ENCODE measurements around the gene RSPH9. TPM values are rescaled to one million over a fixed set of nuclear protein-coding genes. Genes with fewer than 3 reads are reported as not detected.

The RSPH9 gene
- polyA plus RNA-seq, 1 of the 3 experiments (the other 2 are of a cell fraction): 0.05 TPM

DNA sequence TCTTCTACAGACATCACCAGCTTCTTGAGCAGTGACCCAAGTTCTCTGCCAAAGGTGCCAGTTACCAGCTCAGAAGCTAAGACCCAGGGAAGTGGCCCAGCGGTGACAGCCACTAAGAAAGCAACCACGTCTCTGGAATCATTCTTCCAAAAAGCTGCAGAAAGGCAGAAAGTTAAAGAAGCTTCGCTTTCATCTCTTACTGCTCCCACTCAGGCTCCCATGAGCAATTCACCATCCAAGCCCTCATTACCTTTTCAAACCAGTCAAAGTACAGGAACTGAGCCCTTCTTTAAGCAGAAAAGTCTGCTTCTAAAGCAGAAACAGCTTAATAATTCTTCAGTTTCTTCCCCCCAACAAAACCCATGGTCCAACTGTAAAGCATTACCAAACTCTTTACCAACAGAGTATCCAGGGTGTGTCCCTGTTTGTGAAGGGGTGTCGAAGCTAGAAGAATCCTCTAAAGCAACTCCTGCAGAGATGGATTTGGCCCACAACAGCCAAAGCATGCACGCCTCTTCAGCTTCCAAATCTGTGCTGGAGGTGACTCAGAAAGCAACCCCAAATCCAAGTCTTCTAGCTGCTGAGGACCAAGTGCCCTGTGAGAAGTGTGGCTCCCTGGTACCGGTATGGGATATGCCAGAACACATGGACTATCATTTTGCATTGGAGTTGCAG is 31.0 kb upstream of the RSPH9 start:
- Histone ChIP-seq H3K4me2 (no peak overlapping the region), H2AFZ (ENCODE audit: low read depth) (no peak overlapping the region), H3K79me2 (ENCODE audit: insufficient read depth) (peaks cover 8% of the 10 kb centered on the region; the same call in 1 of the 2 replicates), H3K9me2 (no peaks in the 10 kb centered on the region), H3F3A (replicated peaks; ENCODE audit: insufficient read depth) (peaks cover 19% of the 10 kb centered on the region), H3K27ac (ENCODE audit: low read depth in 2 of 2, low read length in 1 of 2) (no peak overlapping the region), H4K20me1 (ENCODE audit: insufficient read depth) (no peaks in the 10 kb centered on the region), H3K9me3 (no peaks in the 10 kb centered on the region), H3K36me3 (replicated peaks in 1 of 2; ENCODE audit: control insufficient read depth in 1 of 2, insufficient read depth in 2 of 2, low read length in 1 of 2) (peaks cover 35 to 61% of the 10 kb centered on the region in 2 experiments), H3K4me1 (ENCODE audit: control insufficient read depth in 1 of 2, insufficient read depth in 2 of 2, low read depth in 1 of 2, low read length in 1 of 2) (no peaks in the 10 kb centered on the region; a peak in 1 of 4 replicates), H3K27me3 (ENCODE audit: insufficient read depth) (no peaks in the 10 kb centered on the region), H3K4me3 (ENCODE audit: low read depth in 2 of 2, low read length in 1 of 2) (no peak overlapping the region), H3K9ac (no peak overlapping the region)
- POLR2A ChIA-PET: interaction anchor here (0.8 to 1.5 kb wide), 2 partner anchors 13 to 16 kb away, joined by 5 to 6 read pairs; partner anchors contain the start of gene GTPBP2
- TF ChIP-seq GATA2 (CRISPR knock-in tag; IDR thresholded peaks at IDR 0.05) (no peak), GABPA (IDR thresholded peaks at IDR 0.05; ENCODE audit: low read depth) (no peak), TEAD4 (IDR thresholded peaks at IDR 0.05; ENCODE audit: borderline replicate concordance, insufficient read depth) (no peak), SIN3A (IDR thresholded peaks at IDR 0.05; ENCODE audit: borderline replicate concordance, low read depth, low read length) (no peak), ELF1 (IDR thresholded peaks at IDR 0.05) (no peak), FOXM1 (IDR thresholded peaks at IDR 0.05; ENCODE audit: low read depth) (no peak), RAD21 (IDR thresholded peaks at IDR 0.05; ENCODE audit: low read length) (no peak), JUND (IDR thresholded peaks at IDR 0.05) (no peak)
- TF ChIP-seq, protein P1, sequence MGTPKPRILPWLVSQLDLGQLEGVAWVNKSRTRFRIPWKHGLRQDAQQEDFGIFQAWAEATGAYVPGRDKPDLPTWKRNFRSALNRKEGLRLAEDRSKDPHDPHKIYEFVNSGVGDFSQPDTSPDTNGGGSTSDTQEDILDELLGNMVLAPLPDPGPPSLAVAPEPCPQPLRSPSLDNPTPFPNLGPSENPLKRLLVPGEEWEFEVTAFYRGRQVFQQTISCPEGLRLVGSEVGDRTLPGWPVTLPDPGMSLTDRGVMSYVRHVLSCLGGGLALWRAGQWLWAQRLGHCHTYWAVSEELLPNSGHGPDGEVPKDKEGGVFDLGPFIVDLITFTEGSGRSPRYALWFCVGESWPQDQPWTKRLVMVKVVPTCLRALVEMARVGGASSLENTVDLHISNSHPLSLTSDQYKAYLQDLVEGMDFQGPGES (IDR thresholded peaks at IDR 0.05; ENCODE audit: low read depth, low read length): no peak
- TF ChIP-seq, protein P2, sequence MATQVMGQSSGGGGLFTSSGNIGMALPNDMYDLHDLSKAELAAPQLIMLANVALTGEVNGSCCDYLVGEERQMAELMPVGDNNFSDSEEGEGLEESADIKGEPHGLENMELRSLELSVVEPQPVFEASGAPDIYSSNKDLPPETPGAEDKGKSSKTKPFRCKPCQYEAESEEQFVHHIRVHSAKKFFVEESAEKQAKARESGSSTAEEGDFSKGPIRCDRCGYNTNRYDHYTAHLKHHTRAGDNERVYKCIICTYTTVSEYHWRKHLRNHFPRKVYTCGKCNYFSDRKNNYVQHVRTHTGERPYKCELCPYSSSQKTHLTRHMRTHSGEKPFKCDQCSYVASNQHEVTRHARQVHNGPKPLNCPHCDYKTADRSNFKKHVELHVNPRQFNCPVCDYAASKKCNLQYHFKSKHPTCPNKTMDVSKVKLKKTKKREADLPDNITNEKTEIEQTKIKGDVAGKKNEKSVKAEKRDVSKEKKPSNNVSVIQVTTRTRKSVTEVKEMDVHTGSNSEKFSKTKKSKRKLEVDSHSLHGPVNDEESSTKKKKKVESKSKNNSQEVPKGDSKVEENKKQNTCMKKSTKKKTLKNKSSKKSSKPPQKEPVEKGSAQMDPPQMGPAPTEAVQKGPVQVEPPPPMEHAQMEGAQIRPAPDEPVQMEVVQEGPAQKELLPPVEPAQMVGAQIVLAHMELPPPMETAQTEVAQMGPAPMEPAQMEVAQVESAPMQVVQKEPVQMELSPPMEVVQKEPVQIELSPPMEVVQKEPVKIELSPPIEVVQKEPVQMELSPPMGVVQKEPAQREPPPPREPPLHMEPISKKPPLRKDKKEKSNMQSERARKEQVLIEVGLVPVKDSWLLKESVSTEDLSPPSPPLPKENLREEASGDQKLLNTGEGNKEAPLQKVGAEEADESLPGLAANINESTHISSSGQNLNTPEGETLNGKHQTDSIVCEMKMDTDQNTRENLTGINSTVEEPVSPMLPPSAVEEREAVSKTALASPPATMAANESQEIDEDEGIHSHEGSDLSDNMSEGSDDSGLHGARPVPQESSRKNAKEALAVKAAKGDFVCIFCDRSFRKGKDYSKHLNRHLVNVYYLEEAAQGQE (IDR thresholded peaks at IDR 0.05; ENCODE audit: low read depth, low read length): no peak
- 97% methylated on average over 6 of the region's 6 CpGs for WGBS (ENCODE audit: low lambda C conversion rate)
- DNase-seq: no peak
- CTCF ChIA-PET: interaction anchor here (2.5 to 3.4 kb wide), 2 partner anchors 53 to 465 kb away, joined by 12 to 13 read pairs; no protein-coding TSS in a partner anchor

DNA sequence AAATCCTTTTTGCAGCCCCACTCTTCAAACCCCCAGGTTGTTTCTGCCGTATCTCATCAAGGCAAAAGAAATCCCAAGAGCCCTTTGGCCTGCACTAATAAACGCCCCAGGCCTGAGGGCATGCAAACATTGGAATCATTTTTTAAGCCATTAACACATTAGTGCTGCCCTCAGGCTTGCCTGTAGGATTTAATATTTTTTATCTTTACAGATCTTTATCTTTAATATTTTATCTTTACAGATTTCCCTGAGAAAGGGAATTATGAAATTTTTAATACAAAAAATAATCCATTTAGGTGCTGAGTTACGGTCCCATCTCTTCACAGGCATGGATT is 30.5 kb upstream of the RSPH9 start:
- H3K9me3 ChIP-seq: no peaks in the 10 kb centered on the region
- H3K27me3 ChIP-seq (ENCODE audit: insufficient read depth): no peaks in the 10 kb centered on the region
- H3K4me1 ChIP-seq (ENCODE audit: control insufficient read depth in 1 of 2, insufficient read depth in 2 of 2, low read depth in 1 of 2, low read length in 1 of 2): no peaks in the 10 kb centered on the region; a peak in 1 of 4 replicates
- H3K9me2 ChIP-seq: no peaks in the 10 kb centered on the region
- no peak overlapping the region for H3K27ac ChIP-seq (ENCODE audit: low read depth in 2 of 2, low read length in 1 of 2)
- peaks cover 32 to 61% of the 10 kb centered on the region in 2 experiments for H3K36me3 ChIP-seq (replicated peaks in 1 of 2; ENCODE audit: control insufficient read depth in 1 of 2, insufficient read depth in 2 of 2, low read length in 1 of 2)
- no peak overlapping the region for H3K4me3 ChIP-seq (ENCODE audit: low read depth in 2 of 2, low read length in 1 of 2)
- ChIA-PET POLR2A (interaction anchor here (0.8 to 1.5 kb wide), 2 partner anchors 13 to 15 kb away, joined by 5 to 6 read pairs; partner anchors contain the start of gene GTPBP2), CTCF (interaction anchor here (1.2 to 3.4 kb wide), 3 partner anchors 16 to 465 kb away, joined by 4 to 13 read pairs (median 12); no protein-coding TSS in a partner anchor)
- H3K79me2 ChIP-seq (ENCODE audit: insufficient read depth): 0 out of 2 replicates have a peak, but pooled peaks cover 5% of the 10 kb centered on the region
- H2AFZ ChIP-seq (ENCODE audit: low read depth): no peak overlapping the region
- no peak overlapping the region for H3K4me2 ChIP-seq
- no peak for DNase-seq
- no peak overlapping the region for H3K9ac ChIP-seq
- peaks cover 22% of the 10 kb centered on the region for H3F3A ChIP-seq (replicated peaks; ENCODE audit: insufficient read depth)
- 83% methylated on average over 3 of the region's 3 CpGs for WGBS (ENCODE audit: low lambda C conversion rate)
- H4K20me1 ChIP-seq (ENCODE audit: insufficient read depth): no peaks in the 10 kb centered on the region
- TF ChIP-seq, protein P3, sequence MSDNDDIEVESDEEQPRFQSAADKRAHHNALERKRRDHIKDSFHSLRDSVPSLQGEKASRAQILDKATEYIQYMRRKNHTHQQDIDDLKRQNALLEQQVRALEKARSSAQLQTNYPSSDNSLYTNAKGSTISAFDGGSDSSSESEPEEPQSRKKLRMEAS (IDR thresholded peaks at IDR 0.05; ENCODE audit: low read depth): no peak
- TF ChIP-seq, protein P2 (IDR thresholded peaks at IDR 0.05; ENCODE audit: low read depth, low read length): no peak
- TF ChIP-seq EP300 (IDR thresholded peaks at IDR 0.05; ENCODE audit: borderline replicate concordance in 1 of 2, low read depth in 1 of 2, low read length in 1 of 2): no peak
- TF ChIP-seq, protein P4, sequence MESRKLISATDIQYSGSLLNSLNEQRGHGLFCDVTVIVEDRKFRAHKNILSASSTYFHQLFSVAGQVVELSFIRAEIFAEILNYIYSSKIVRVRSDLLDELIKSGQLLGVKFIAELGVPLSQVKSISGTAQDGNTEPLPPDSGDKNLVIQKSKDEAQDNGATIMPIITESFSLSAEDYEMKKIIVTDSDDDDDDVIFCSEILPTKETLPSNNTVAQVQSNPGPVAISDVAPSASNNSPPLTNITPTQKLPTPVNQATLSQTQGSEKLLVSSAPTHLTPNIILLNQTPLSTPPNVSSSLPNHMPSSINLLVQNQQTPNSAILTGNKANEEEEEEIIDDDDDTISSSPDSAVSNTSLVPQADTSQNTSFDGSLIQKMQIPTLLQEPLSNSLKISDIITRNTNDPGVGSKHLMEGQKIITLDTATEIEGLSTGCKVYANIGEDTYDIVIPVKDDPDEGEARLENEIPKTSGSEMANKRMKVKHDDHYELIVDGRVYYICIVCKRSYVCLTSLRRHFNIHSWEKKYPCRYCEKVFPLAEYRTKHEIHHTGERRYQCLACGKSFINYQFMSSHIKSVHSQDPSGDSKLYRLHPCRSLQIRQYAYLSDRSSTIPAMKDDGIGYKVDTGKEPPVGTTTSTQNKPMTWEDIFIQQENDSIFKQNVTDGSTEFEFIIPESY (IDR thresholded peaks at IDR 0.05; ENCODE audit: borderline replicate concordance, low read depth): no peak
- TF ChIP-seq, protein P5, sequence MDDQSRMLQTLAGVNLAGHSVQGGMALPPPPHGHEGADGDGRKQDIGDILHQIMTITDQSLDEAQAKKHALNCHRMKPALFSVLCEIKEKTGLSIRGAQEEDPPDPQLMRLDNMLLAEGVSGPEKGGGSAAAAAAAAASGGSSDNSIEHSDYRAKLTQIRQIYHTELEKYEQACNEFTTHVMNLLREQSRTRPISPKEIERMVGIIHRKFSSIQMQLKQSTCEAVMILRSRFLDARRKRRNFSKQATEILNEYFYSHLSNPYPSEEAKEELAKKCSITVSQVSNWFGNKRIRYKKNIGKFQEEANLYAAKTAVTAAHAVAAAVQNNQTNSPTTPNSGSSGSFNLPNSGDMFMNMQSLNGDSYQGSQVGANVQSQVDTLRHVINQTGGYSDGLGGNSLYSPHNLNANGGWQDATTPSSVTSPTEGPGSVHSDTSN (IDR thresholded peaks at IDR 0.05): no peak
